Measurements from ENCODE around the gene RBM27. TPM values are rescaled to one million over a fixed set of nuclear protein-coding genes. Genes with fewer than 3 reads are reported as not detected.
"Not testable (repeated sequence)": the region's sequence is repeated elsewhere in the genome, so short reads cannot be mapped to it uniquely, and the experiment has no call there.

The RBM27 gene
- total and polyA plus RNA-seq, 4 donors = 7.3 to 24.9 (median 16.8) TPM

- intact Hi-C loops (cut with DNase I) = no loop called here
- DNase-seq = no peak
Measured at GRCh38 chr5:146196459-146197048, 6.9 kb upstream of the RBM27 start.

DNA sequence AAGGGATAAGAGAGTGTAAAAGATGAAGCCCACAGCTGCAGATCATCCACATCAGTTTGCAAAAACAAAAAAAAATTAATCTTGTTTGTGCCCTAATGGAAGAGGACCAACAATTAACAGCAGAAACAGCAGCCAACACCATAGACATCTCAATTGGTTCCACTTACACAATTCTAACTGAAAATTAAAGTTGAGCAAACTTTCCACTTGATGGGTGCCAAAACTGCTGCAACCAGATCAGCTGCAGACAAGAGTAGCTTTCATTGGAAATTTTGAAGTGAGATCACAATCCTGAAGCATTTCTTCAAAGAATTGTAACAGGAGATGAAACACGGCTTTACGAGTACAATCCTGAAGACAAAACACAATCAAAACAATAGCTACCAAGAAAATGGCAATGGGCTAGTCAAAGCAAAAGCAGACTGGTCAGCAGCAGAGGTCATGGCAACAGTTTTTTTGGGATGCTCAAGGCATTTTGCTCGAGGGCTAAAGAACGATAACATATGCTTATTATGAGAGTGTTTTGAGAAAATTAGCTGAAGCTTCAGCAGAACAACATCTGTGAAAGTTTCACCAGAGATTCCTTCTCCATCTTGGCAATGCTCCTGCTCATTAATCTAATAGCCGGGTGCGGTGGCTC, 4.1 kb upstream of the RBM27 start:
- no peak overlapping the region for H3K4me3 ChIP-seq (ENCODE audit: low read length in 2 of 2)
- H3K36me3 ChIP-seq (ENCODE audit: control insufficient read depth in 1 of 2, insufficient read depth in 2 of 2, low read length in 1 of 2) = no peaks in the 10 kb centered on the region
- 88 to 96% methylated on average over 6 of the region's 6 CpGs for WGBS, 2 donors
- no peak for DNase-seq
- ATAC-seq (ENCODE audit: low FRiP score) = no peak
- H3K9me3 ChIP-seq (ENCODE audit: control insufficient read depth, low read length) = no peaks in the 10 kb centered on the region
- no peak overlapping the region for H3K27ac ChIP-seq (ENCODE audit: low read depth in 1 of 2, low read length in 2 of 2)
- intact Hi-C loops (cut with DNase I) = no loop called here
- no peaks in the 10 kb centered on the region for H3K4me1 ChIP-seq (ENCODE audit: control insufficient read depth in 1 of 2, insufficient read depth in 2 of 2, low read length in 2 of 2)
- no peaks in the 10 kb centered on the region for H3K27me3 ChIP-seq (ENCODE audit: control insufficient read depth in 1 of 2, insufficient read depth in 2 of 2, low read length in 1 of 2)

More at GRCh38 chr5:146196459-146197048, 6.9 kb upstream of the RBM27 start:
- H3K9me3 ChIP-seq (ENCODE audit: control insufficient read depth, low read length) = no peaks in the 10 kb centered on the region
- 92 to 94% methylated on average over 6 of the region's 6 CpGs for WGBS, 2 donors
- no peaks in the 10 kb centered on the region for H3K27me3 ChIP-seq (ENCODE audit: control insufficient read depth in 1 of 2, insufficient read depth in 2 of 2, low read length in 1 of 2)
- H3K36me3 ChIP-seq (ENCODE audit: control insufficient read depth in 1 of 2, insufficient read depth in 2 of 2, low read length in 1 of 2) = no peaks in the 10 kb centered on the region
- H3K4me3 ChIP-seq (ENCODE audit: low read length in 2 of 2) = no peak overlapping the region
- ATAC-seq (ENCODE audit: low FRiP score) = no peak
- no peaks in the 10 kb centered on the region for H3K4me1 ChIP-seq (ENCODE audit: control insufficient read depth in 1 of 2, insufficient read depth in 2 of 2, low read length in 2 of 2)
- H3K27ac ChIP-seq (ENCODE audit: low read depth in 1 of 2, low read length in 2 of 2) = no peak overlapping the region

GRCh38 chr5:146201795-146202194, 1.6 kb upstream of the RBM27 start:
- H3K27me3 ChIP-seq (ENCODE audit: control insufficient read depth in 1 of 2, insufficient read depth in 2 of 2, low read length in 1 of 2); H3K4me1 ChIP-seq (ENCODE audit: control insufficient read depth in 1 of 2, insufficient read depth in 2 of 2, low read length in 2 of 2); H3K4me3 ChIP-seq (ENCODE audit: low read length in 2 of 2); H3K36me3 ChIP-seq (ENCODE audit: control insufficient read depth in 1 of 2, insufficient read depth in 2 of 2, low read length in 1 of 2); H3K9me3 ChIP-seq (ENCODE audit: control insufficient read depth, low read length); H3K27ac ChIP-seq (ENCODE audit: low read depth in 1 of 2, low read length in 2 of 2); ATAC-seq (ENCODE audit: low FRiP score); DNase-seq: not testable (repeated sequence)
- WGBS, 2 donors = 92% methylated on average over 12 of the region's 12 CpGs
- intact Hi-C loops (cut with DNase I) = loop anchor here in 1 of 2 donors (5.0 kb wide), 1 partner anchor 41 kb away; no protein-coding TSS in a partner anchor

GRCh38 chr5:146203872-146204192, 427 bp downstream of the RBM27 start:
- H3K36me3 ChIP-seq (ENCODE audit: control insufficient read depth in 1 of 2, insufficient read depth in 2 of 2, low read length in 1 of 2) = no peaks in the 10 kb centered on the region
- H3K9me3 ChIP-seq (ENCODE audit: control insufficient read depth, low read length) = no peaks in the 10 kb centered on the region
- H3K4me3 ChIP-seq (ENCODE audit: low read length in 2 of 2) = peak overlapping the region; percentile 81 to 97
- peaks cover 0 to 4% of the 10 kb centered on the region in 2 donors for H3K4me1 ChIP-seq (ENCODE audit: control insufficient read depth in 1 of 2, insufficient read depth in 2 of 2, low read length in 2 of 2)
- no peaks in the 10 kb centered on the region for H3K27me3 ChIP-seq (ENCODE audit: control insufficient read depth in 1 of 2, insufficient read depth in 2 of 2, low read length in 1 of 2)
- H3K27ac ChIP-seq (ENCODE audit: low read depth in 1 of 2, low read length in 2 of 2) = no peak overlapping the region
- no peak for ATAC-seq (ENCODE audit: low FRiP score)
- DNase-seq = no peak
- intact Hi-C loops (cut with DNase I) = loop anchor here in 1 of 2 donors (1.0 to 5.0 kb wide), 2 partner anchors 22 to 38 kb away; partner anchors contain the start of gene LARS1
- 0 to 1% methylated on average over 18 to 21 of the region's 21 CpGs for WGBS, 2 donors

GRCh38 chr5:146205499-146206202, 2.2 kb downstream of the RBM27 start:
- Histone ChIP-seq H3K36me3 (ENCODE audit: control insufficient read depth in 1 of 2, insufficient read depth in 2 of 2, low read length in 1 of 2) (no peaks in the 10 kb centered on the region), H3K27ac (ENCODE audit: low read depth in 1 of 2, low read length in 2 of 2) (no peak overlapping the region), H3K4me1 (ENCODE audit: control insufficient read depth in 1 of 2, insufficient read depth in 2 of 2, low read length in 2 of 2) (peaks cover 0 to 8% of the 10 kb centered on the region in 2 donors), H3K4me3 (ENCODE audit: low read length in 2 of 2) (no peak overlapping the region), H3K9me3 (ENCODE audit: control insufficient read depth, low read length) (no peaks in the 10 kb centered on the region), H3K27me3 (ENCODE audit: control insufficient read depth in 1 of 2, insufficient read depth in 2 of 2, low read length in 1 of 2) (no peaks in the 10 kb centered on the region)
- intact Hi-C loops (cut with DNase I) = no loop called here
- no peak for DNase-seq
- WGBS, 2 donors = 81% methylated on average over 11 of the region's 11 CpGs
- no peak for ATAC-seq (ENCODE audit: low FRiP score)

DNA sequence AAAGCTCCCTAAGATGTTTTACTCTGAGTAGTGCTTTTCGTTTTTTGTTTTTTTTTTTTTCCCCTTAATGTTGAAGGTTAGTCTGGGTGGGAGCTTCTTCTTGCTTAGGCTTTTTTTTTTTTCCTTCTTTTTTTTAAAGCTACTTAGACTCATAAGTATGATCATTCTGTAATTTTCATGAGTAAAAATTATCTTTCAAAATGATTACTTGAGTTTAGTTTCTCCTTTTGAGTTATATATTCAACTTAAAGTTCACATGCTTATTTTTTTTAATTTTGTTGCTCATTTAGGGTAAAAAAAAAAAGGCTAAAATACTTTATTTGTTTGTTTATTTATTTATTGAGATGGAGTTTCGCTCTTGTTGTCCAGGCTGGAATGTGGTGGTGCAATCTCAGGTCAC, 2.9 kb downstream of the RBM27 start:
- 48 to 52% methylated on average over 2 of the region's 2 CpGs for whole genome bisulfite sequencing, 2 donors
- Histone ChIP-seq H3K36me3 (ENCODE audit: control insufficient read depth in 1 of 2, insufficient read depth in 2 of 2, low read length in 1 of 2) (no peaks in the 10 kb centered on the region), H3K4me1 (ENCODE audit: control insufficient read depth in 1 of 2, insufficient read depth in 2 of 2, low read length in 2 of 2) (peaks cover 0 to 8% of the 10 kb centered on the region in 2 donors), H3K27ac (ENCODE audit: low read depth in 1 of 2, low read length in 2 of 2) (no peak overlapping the region), H3K27me3 (ENCODE audit: control insufficient read depth in 1 of 2, insufficient read depth in 2 of 2, low read length in 1 of 2) (no peaks in the 10 kb centered on the region), H3K4me3 (ENCODE audit: low read length in 2 of 2) (no peak overlapping the region), H3K9me3 (ENCODE audit: control insufficient read depth, low read length) (no peaks in the 10 kb centered on the region)
- DNase-seq (no peak), ATAC-seq (ENCODE audit: low FRiP score) (no peak)
- intact Hi-C loops (cut with DNase I) = no loop called here

DNA sequence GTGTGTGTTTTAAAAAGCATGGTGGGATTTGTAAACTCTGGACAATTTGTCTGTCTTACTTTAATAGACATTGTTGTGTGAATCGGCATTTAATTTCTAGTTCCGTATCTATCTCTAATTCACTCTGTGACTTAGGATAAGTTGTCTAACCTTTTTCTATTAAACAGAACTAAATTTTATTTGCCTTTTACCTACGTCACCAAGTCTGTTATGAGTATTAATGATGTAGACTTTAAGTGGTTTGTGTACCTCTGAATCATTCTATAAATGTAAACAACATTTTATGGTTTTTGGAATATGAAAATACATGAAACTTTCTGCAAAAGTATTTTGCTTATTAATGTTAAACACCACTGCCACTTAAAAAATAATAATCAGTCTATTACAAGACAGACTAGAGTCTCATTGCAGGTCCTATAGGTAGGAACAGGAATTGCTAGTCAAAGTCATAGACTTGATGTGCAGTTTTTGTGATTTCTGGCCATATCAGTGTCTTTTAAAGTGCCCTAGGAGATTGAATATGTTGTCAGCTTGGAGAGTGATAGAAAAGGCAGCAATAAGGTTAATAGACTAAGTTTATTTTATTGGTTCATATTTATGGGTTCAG, 5.6 kb downstream of the RBM27 start:
- Histone ChIP-seq H3K4me1 (ENCODE audit: control insufficient read depth in 1 of 2, insufficient read depth in 2 of 2, low read length in 2 of 2) (peaks cover 0 to 8% of the 10 kb centered on the region in 2 donors), H3K27me3 (ENCODE audit: control insufficient read depth in 1 of 2, insufficient read depth in 2 of 2, low read length in 1 of 2) (no peaks in the 10 kb centered on the region), H3K27ac (ENCODE audit: low read depth in 1 of 2, low read length in 2 of 2) (no peak overlapping the region), H3K4me3 (ENCODE audit: low read length in 2 of 2) (peak overlapping the region in 1 of 2 donors; percentile 18), H3K9me3 (ENCODE audit: control insufficient read depth, low read length) (no peaks in the 10 kb centered on the region), H3K36me3 (ENCODE audit: control insufficient read depth in 1 of 2, insufficient read depth in 2 of 2, low read length in 1 of 2) (no peaks in the 10 kb centered on the region)
- ATAC-seq (ENCODE audit: low FRiP score) (no peak), DNase-seq (no peak)
- intact Hi-C loops (cut with DNase I) = no loop called here
- 64 to 72% methylated on average over 3 of the region's 3 CpGs for WGBS, 2 donors

DNA sequence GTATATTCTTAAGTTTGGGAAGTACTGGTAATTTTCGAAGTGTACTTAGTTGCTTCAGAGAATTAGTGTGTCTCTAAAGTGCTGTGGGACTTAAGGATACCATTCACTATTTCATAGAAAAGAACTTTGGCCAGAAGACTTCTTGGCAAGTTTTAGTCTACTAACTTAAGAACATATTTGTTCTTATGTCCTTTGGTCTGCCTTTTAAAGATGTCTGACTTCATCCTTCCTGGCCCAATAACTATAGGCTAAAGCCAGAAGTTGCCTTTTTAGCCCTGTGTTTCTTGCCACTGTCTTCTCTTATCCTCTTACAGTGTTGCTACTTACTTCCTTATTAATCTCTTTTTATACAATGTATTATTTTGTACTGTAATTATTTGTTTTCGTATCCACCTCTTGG, 6.3 kb downstream of the RBM27 start:
- ATAC-seq (ENCODE audit: low FRiP score) = no peak
- no peak for DNase-seq
- intact Hi-C loops (cut with DNase I) = no loop called here
- 43 to 52% methylated on average over 2 of the region's 2 CpGs for WGBS, 2 donors
- peaks cover 0 to 8% of the 10 kb centered on the region in 2 donors for H3K4me1 ChIP-seq (ENCODE audit: control insufficient read depth in 1 of 2, insufficient read depth in 2 of 2, low read length in 2 of 2)
- no peaks in the 10 kb centered on the region for H3K36me3 ChIP-seq (ENCODE audit: control insufficient read depth in 1 of 2, insufficient read depth in 2 of 2, low read length in 1 of 2)
- peak overlapping the region in 1 of 2 donors; percentile 18 for H3K4me3 ChIP-seq (ENCODE audit: low read length in 2 of 2)
- no peaks in the 10 kb centered on the region for H3K27me3 ChIP-seq (ENCODE audit: control insufficient read depth in 1 of 2, insufficient read depth in 2 of 2, low read length in 1 of 2)
- H3K27ac ChIP-seq (ENCODE audit: low read depth in 1 of 2, low read length in 2 of 2) = peak overlapping the region in 1 of 2 donors; percentile 14
- no peaks in the 10 kb centered on the region for H3K9me3 ChIP-seq (ENCODE audit: control insufficient read depth, low read length)

Measured in aorta (tissue), 5 donors.